H1 (cell line): ENCODE data around the gene FAHD2B.
"Not testable (repeated sequence)": the region's sequence is repeated elsewhere in the genome, so short reads cannot be mapped to it uniquely, and the experiment has no call there.

Source experiments
- CBX8 ChIP-seq: fragments of 300-800, 300-1000 bp; sonication (generic); IDR thresholded peaks from 2 replicates; pipeline ENCODE4 v1.7.1; 2016; ENCODE audit warnings: low read depth, low read length, borderline replicate concordance
- CTBP2 ChIP-seq: IDR thresholded peaks from 2 replicates; pipeline ENCODE4 v1.7.0; 2011; ENCODE audit warnings: borderline replicate concordance, mild to moderate bottlenecking, moderate library complexity, mixed read lengths, low read length; ENCODE audit not compliant: insufficient read depth, insufficient read length
- CTCF ChIP-seq, 3 experiments: IDR thresholded peaks; 1 replicate in 2 of 3; 2 replicates in 1 of 3; pipeline versions ENCODE4 v1.5.1 to v1.6.1; 2011; ENCODE audit warnings: low read length in 3 of 3, mild to moderate bottlenecking in 3 of 3, inconsistent platforms in 2 of 3, low read depth in 1 of 3, moderate library complexity in 1 of 3; ENCODE audit not compliant: insufficient read depth in 1 of 3; ENCODE audit errors: control extremely low read depth in 1 of 3
- EZH2 ChIP-seq: fragments of 200-600 bp; sonication (generic); IDR thresholded peaks from 2 replicates; pipeline ENCODE4 v1.7.1; 2012; ENCODE audit warnings: low read depth, mild to moderate bottlenecking, moderate library complexity, low read length, inconsistent platforms; ENCODE audit not compliant: severe bottlenecking
- GABPA ChIP-seq: IDR thresholded peaks from 2 replicates; pipeline ENCODE4 v1.6.1; 2011; ENCODE audit warnings: mild to moderate bottlenecking, low read length, moderate library complexity, borderline replicate concordance; ENCODE audit not compliant: insufficient read depth
- PHF8 ChIP-seq: fragments of 200-600 bp; sonication (generic); conservative IDR thresholded peaks from 2 replicates; pipeline ENCODE4 v1.7.1; 2012; ENCODE audit warnings: low read depth, mild to moderate bottlenecking, inconsistent platforms, low read length, moderate library complexity
- POLR2A ChIP-seq, 2 experiments: IDR thresholded peaks; 1 replicate in 1 of 2; 2 replicates in 1 of 2; pipeline ENCODE4 v1.6.1; 2011; ENCODE audit warnings: low read depth in 2 of 2, low read length in 2 of 2, mild to moderate bottlenecking in 2 of 2; ENCODE audit errors: control extremely low read depth in 1 of 2
- POLR2AphosphoS5 ChIP-seq: IDR thresholded peaks from 2 replicates; pipeline ENCODE4 v1.6.1; 2011; ENCODE audit warnings: low read depth, low read length
- SIN3A ChIP-seq, 2 experiments: IDR thresholded peaks in 1 of 2; conservative IDR thresholded peaks in 1 of 2; 2 replicates each; pipeline ENCODE4 v1.6.1; 2011 to 2012; ENCODE audit warnings: low read length in 2 of 2, improper control_type of control experiment in 1 of 2, low read depth in 1 of 2, mild to moderate bottlenecking in 1 of 2
- SUZ12 ChIP-seq: fragments of 200-600 bp; sonication (generic); IDR thresholded peaks from 2 replicates; pipeline ENCODE4 v1.6.1; 2012; ENCODE audit warnings: mild to moderate bottlenecking, inconsistent platforms, low read length, moderate library complexity, mixed read lengths
- TEAD4 ChIP-seq: IDR thresholded peaks from 2 replicates; pipeline ENCODE4 v1.6.1; 2012; ENCODE audit warnings: low read depth, low read length, inconsistent platforms, mixed read lengths
- YY1 ChIP-seq: IDR thresholded peaks from 2 replicates; pipeline ENCODE4 v1.6.1; 2011; ENCODE audit warnings: low read depth, mild to moderate bottlenecking, low read length

- TF ChIP-seq PHF8; POLR2A (IDR thresholded peaks at IDR 0.05; ENCODE audit: control extremely low read depth in 1 of 2, low read depth in 2 of 2, low read length in 2 of 2); CBX8; EZH2; TEAD4; SUZ12; YY1; SIN3A (conservative IDR thresholded peaks at IDR 0.05 in 1 of 2, IDR thresholded peaks at IDR 0.05 in 1 of 2; ENCODE audit: low read depth in 1 of 2, low read length in 2 of 2); CTCF (IDR thresholded peaks at IDR 0.05; ENCODE audit: control extremely low read depth in 1 of 3, insufficient read depth in 1 of 3, low read depth in 1 of 3, low read length in 3 of 3); POLR2AphosphoS5; CTBP2; GABPA: not testable (repeated sequence)
These were observed at the start of gene FAHD2B for GRCh38 chr2:97094772-97095611.
